ENCODE measurements around the gene ALDH3B2.

- TF ChIP-seq TARDBP (IDR thresholded peaks at IDR 0.05) (no peak), NFRKB (IDR thresholded peaks at IDR 0.05) (no peak)
These were observed 23.4 kb upstream of the ALDH3B2 start for GRCh38 chr11:67697846-67698245.

Data from HEK293T (cell line).